Measurements from ENCODE around the gene HNRNPM.

Gene HNRNPM

GRCh38 chr19:8397746-8398310, 46.9 kb upstream of the HNRNPM start:
- H3K27ac Mint-ChIP-seq, result no peak overlapping the region
- no peak for DNase-seq
- H3K4me1 Mint-ChIP-seq, result peaks cover 63% of the 10 kb centered on the region
- H3K4me3 Mint-ChIP-seq, result peak overlapping the region; percentile 52
- TF ChIP-seq CTCF (IDR thresholded peaks at IDR 0.05), result no peak
- no peaks in the 10 kb centered on the region for H3K27me3 Mint-ChIP-seq (ENCODE audit: low read depth, poor library complexity)
- H3K36me3 Mint-ChIP-seq (ENCODE audit: low read depth), result peaks cover 23% of the 10 kb centered on the region
- no peaks in the 10 kb centered on the region for H3K9me3 Mint-ChIP-seq

GRCh38 chr19:8398311-8398771, 46.4 kb upstream of the HNRNPM start:
- Mint-ChIP-seq H3K36me3 (ENCODE audit: low read depth) (peaks cover 25% of the 10 kb centered on the region), H3K4me1 (peaks cover 57% of the 10 kb centered on the region)

GRCh38 chr19:8399681-8400188, 45.0 kb upstream of the HNRNPM start:
- no peak for DNase-seq
- TF ChIP-seq CTCF (IDR thresholded peaks at IDR 0.05), result no peak
- Mint-ChIP-seq H3K4me1 (peaks cover 51% of the 10 kb centered on the region), H3K27ac (peak overlapping the region; percentile 75), H3K36me3 (ENCODE audit: low read depth) (peaks cover 29% of the 10 kb centered on the region), H3K27me3 (ENCODE audit: low read depth, poor library complexity) (no peaks in the 10 kb centered on the region), H3K9me3 (no peaks in the 10 kb centered on the region), H3K4me3 (no peak overlapping the region)

More at GRCh38 chr19:8398311-8398771, 46.4 kb upstream of the HNRNPM start:
- peak; percentile 58 for DNase-seq
- peak overlapping the region; percentile 52 for H3K4me3 Mint-ChIP-seq
- H3K9me3 Mint-ChIP-seq, result no peaks in the 10 kb centered on the region
- TF ChIP-seq CTCF (IDR thresholded peaks at IDR 0.05), result no peak
- H3K27ac Mint-ChIP-seq, result no peak overlapping the region
- H3K27me3 Mint-ChIP-seq (ENCODE audit: low read depth, poor library complexity), result no peaks in the 10 kb centered on the region

GRCh38 chr19:8401981-8402411, 42.8 kb upstream of the HNRNPM start:
- no peak overlapping the region for H3K27ac Mint-ChIP-seq
- peaks cover 35% of the 10 kb centered on the region for H3K36me3 Mint-ChIP-seq (ENCODE audit: low read depth)
- DNase-seq, result no peak
- H3K4me1 Mint-ChIP-seq, result peaks cover 44% of the 10 kb centered on the region
- TF ChIP-seq CTCF (IDR thresholded peaks at IDR 0.05), result no peak
- H3K4me3 Mint-ChIP-seq, result no peak overlapping the region
- H3K9me3 Mint-ChIP-seq, result no peaks in the 10 kb centered on the region
- H3K27me3 Mint-ChIP-seq (ENCODE audit: low read depth, poor library complexity), result no peaks in the 10 kb centered on the region

- DNase-seq, result no peak
- Mint-ChIP-seq H3K36me3 (ENCODE audit: low read depth) (peaks cover 39% of the 10 kb centered on the region), H3K4me1 (peaks cover 38% of the 10 kb centered on the region), H3K4me3 (no peak overlapping the region), H3K9me3 (no peaks in the 10 kb centered on the region), H3K27ac (no peak overlapping the region), H3K27me3 (ENCODE audit: low read depth, poor library complexity) (no peaks in the 10 kb centered on the region)
- TF ChIP-seq CTCF (IDR thresholded peaks at IDR 0.05), result no peak
Measured at GRCh38 chr19:8403098-8403819, 41.5 kb upstream of the HNRNPM start.
